GM21619 (cell line): Measurements from ENCODE around the gene PPM1L.

Source experiments
- ATAC-seq: cut with Tn5 transposase; IDR thresholded peaks from one replicate; pipeline ENCODE4 v1.9.1; 2021; ENCODE audit not compliant: unreplicated experiment

The PPM1L gene

GRCh38 chr3:160842021-160843005, 86.3 kb downstream of the PPM1L start:
- ATAC-seq: no peak

- ATAC-seq: no peak
Observed at GRCh38 chr3:160851629-160852210, 95.7 kb downstream of the PPM1L start.

- no peak for ATAC-seq
Observed at GRCh38 chr3:160852856-160853255, 96.8 kb downstream of the PPM1L start.

GRCh38 chr3:160856450-160856849, 100.4 kb downstream of the PPM1L start:
- no peak for ATAC-seq

GRCh38 chr3:160857476-160858119, 101.6 kb downstream of the PPM1L start:
- ATAC-seq: no peak

- no peak for ATAC-seq
Observed at GRCh38 chr3:160860346-160860745, 104.3 kb downstream of the PPM1L start.

- no peak for ATAC-seq
Observed at GRCh38 chr3:160869825-160870224, 113.8 kb downstream of the PPM1L start.

- no peak for ATAC-seq
Observed at GRCh38 chr3:160870327-160870726, 114.3 kb downstream of the PPM1L start.

- no peak for ATAC-seq
Observed at GRCh38 chr3:160874736-160875135, 118.7 kb downstream of the PPM1L start.

- ATAC-seq: no peak
Observed at GRCh38 chr3:160876643-160877042, 120.6 kb downstream of the PPM1L start.

GRCh38 chr3:160879859-160880258, 123.8 kb downstream of the PPM1L start:
- no peak for ATAC-seq

GRCh38 chr3:160883373-160883772, 127.3 kb downstream of the PPM1L start:
- no peak for ATAC-seq

- ATAC-seq: peak; percentile 36
Observed at GRCh38 chr3:160885791-160886286, 129.8 kb downstream of the PPM1L start.

- peak; percentile 77 for ATAC-seq
Observed at GRCh38 chr3:160886421-160886820, 130.4 kb downstream of the PPM1L start.

GRCh38 chr3:160893207-160893606, 137.2 kb downstream of the PPM1L start:
- no peak for ATAC-seq

- no peak for ATAC-seq
Observed at GRCh38 chr3:160904691-160905090, 148.7 kb downstream of the PPM1L start.

GRCh38 chr3:160906646-160907045, 150.6 kb downstream of the PPM1L start:
- ATAC-seq: no peak

GRCh38 chr3:160909917-160910316, 153.9 kb downstream of the PPM1L start:
- ATAC-seq: no peak

GRCh38 chr3:160911411-160911810, 155.4 kb downstream of the PPM1L start:
- ATAC-seq: no peak

GRCh38 chr3:160916472-160916871, 160.4 kb downstream of the PPM1L start:
- ATAC-seq: no peak

GRCh38 chr3:160919942-160920341, 163.9 kb downstream of the PPM1L start:
- ATAC-seq: no peak
